ENCODE measurements around the gene RFX4.
"Not testable (repeated sequence)": the region's sequence is repeated elsewhere in the genome, so short reads cannot be mapped to it uniquely, and the experiment has no call there.

The RFX4 gene

DNA sequence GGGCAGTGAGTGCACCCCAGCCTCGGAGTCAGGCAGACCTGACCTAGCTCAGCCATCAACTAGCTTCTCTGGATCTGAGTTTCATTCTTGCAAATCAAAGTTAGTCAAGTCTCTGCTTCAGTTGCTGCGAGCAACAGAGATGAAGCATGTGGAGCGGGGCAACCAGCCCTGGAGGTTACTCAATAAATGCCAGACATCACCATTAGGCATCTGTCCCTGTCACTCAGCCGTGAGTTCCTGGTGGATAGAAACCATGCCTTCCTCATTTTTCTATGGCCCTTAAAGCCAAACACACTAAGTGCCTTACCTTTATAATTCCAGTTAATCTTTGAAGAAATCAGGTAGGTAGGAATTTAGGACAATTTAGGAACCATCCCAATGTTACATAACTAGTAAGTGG is 19.3 kb downstream of the RFX4 start:
- no peak for DNase-seq (ENCODE audit: low read depth)
- no peak overlapping the region for H3K4me3 ChIP-seq (ENCODE audit: low read depth, low read length)
- TF ChIP-seq, protein P1, sequence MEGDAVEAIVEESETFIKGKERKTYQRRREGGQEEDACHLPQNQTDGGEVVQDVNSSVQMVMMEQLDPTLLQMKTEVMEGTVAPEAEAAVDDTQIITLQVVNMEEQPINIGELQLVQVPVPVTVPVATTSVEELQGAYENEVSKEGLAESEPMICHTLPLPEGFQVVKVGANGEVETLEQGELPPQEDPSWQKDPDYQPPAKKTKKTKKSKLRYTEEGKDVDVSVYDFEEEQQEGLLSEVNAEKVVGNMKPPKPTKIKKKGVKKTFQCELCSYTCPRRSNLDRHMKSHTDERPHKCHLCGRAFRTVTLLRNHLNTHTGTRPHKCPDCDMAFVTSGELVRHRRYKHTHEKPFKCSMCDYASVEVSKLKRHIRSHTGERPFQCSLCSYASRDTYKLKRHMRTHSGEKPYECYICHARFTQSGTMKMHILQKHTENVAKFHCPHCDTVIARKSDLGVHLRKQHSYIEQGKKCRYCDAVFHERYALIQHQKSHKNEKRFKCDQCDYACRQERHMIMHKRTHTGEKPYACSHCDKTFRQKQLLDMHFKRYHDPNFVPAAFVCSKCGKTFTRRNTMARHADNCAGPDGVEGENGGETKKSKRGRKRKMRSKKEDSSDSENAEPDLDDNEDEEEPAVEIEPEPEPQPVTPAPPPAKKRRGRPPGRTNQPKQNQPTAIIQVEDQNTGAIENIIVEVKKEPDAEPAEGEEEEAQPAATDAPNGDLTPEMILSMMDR (IDR thresholded peaks at IDR 0.05; ENCODE audit: control insufficient read depth, extremely low read depth, insufficient read depth): no peak

DNA sequence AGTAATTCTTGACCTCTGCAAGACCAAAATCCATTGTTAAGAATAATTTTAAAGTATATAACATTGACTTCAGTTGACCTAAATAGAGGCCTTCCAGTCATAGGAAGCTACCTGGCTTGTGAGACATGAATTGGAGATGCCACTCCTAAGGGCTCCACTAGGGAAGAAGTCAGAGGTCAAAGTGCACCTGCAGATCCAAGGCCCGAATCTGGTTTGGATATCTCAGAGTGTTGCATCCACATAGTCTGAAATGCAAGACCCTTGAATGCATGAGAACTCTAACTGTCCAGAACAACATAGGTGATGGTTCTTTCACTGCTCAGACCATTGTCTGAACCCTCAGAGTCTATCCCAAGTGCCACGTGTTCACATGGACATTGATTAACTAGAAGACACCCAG is 22.4 kb downstream of the RFX4 start:
- TF ChIP-seq, protein P1 (IDR thresholded peaks at IDR 0.05; ENCODE audit: control insufficient read depth, extremely low read depth, insufficient read depth): no peak
- no peak for DNase-seq (ENCODE audit: low read depth)
- H3K4me3 ChIP-seq (ENCODE audit: low read depth, low read length): no peak overlapping the region

GRCh38 chr12:106620588-106620987 is 37.8 kb downstream of the RFX4 start:
- DNase-seq (ENCODE audit: low read depth); H3K4me3 ChIP-seq (ENCODE audit: low read depth, low read length): not testable (repeated sequence)

- H3K4me3 ChIP-seq (ENCODE audit: low read depth, low read length): no peak overlapping the region
- TF ChIP-seq, protein P1 (IDR thresholded peaks at IDR 0.05; ENCODE audit: control insufficient read depth, extremely low read depth, insufficient read depth): no peak
- DNase-seq (ENCODE audit: low read depth): no peak
These were observed 43.2 kb downstream of the RFX4 start for GRCh38 chr12:106625976-106626375.

DNA sequence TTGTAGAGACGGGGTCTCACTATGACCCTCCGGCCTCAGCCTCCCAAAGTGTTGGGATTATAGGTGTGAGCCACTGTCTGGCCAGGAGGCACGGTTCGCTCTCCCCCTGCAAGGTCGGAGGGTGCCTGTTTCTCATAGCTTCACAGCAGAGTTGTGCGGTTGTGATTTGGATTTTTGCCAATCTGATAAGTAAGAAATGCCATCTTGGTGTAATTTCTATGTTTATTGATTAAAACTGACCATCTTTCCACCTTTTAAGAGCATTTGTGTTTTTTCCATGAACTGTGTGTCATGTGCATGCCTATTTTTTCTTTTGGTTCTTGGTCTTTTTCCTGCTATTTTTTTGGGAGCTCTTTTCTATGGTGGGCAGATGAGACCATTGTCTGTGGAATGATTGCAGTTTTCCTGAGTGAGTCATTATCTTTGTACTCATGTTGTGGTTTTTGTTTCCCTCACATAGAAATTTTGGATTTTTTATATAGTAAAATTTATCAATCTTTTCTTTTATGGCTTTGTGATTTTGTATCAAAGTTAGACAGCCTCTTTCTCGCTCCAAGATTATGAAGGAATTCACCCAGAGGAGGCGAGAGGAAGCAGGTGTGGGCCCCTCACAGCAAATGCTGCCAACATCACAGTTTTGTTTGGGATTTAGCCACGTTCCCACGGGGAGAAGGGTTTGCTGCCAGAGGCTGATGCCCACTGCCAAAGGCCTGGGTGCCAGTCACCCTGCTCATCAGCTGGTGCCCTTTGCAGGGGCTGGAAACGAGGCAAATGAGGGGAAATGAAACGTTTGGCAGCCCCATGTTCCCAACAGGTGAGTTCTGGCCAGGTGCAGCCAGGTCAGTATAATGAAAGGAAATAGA is 47.2 kb downstream of the RFX4 start:
- no peak for DNase-seq (ENCODE audit: low read depth)
- TF ChIP-seq, protein P1 (IDR thresholded peaks at IDR 0.05; ENCODE audit: control insufficient read depth, extremely low read depth, insufficient read depth): no peak
- H3K4me3 ChIP-seq (ENCODE audit: low read depth, low read length): no peak overlapping the region

- no peak overlapping the region for H3K4me3 ChIP-seq (ENCODE audit: low read depth, low read length)
- no peak for DNase-seq (ENCODE audit: low read depth)
- TF ChIP-seq, protein P1 (IDR thresholded peaks at IDR 0.05; ENCODE audit: control insufficient read depth, extremely low read depth, insufficient read depth): no peak
These were observed 48.3 kb downstream of the RFX4 start for GRCh38 chr12:106631150-106631549.

DNA sequence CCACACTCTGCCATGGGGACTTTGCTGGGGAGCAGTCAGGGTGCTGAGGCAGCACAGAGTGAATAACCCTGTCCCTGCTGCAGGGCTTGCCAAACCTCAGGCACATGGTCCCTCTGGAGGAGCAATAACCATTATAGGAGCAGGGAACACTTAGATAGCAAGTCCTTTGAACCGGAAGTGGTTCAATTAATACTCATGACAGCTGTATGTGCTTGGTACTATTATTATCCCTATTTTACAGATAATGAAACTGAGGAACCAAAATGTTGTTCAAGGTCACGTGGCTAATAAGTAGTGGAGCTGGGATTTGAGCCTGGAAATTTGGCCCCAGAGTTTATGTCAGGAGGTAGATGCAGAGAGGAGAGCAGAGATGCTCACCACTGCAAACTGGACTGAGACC is 49.0 kb downstream of the RFX4 start:
- no peak for DNase-seq (ENCODE audit: low read depth)
- H3K4me3 ChIP-seq (ENCODE audit: low read depth, low read length): no peak overlapping the region
- TF ChIP-seq, protein P1 (IDR thresholded peaks at IDR 0.05; ENCODE audit: control insufficient read depth, extremely low read depth, insufficient read depth): no peak
